Tibial nerve (tissue), 3 donors: Measurements from ENCODE around the gene CARMIL1.

ENCODE experiments used
- POLR2A ChIP-seq, 2 donors: fragments of 450-650 bp; IDR thresholded peaks; one replicate each; pipeline ENCODE4 v1.6.1; 2017; ENCODE audit warnings: antibody characterized with exemption in 2 of 2, mild to moderate bottlenecking in 2 of 2, moderate library complexity in 2 of 2
- TF ChIP-seq, protein P1 (sequence below), 5 experiments: fragments of 200-600 bp in 3 of 5; fragments of 450-650 bp in 2 of 5; sonication (generic) in 3 of 5; IDR thresholded peaks; one replicate each; pipeline ENCODE4 v1.5.1; 2016 to 2019; ENCODE audit warnings: antibody characterized with exemption in 5 of 5, mild to moderate bottlenecking in 3 of 5, moderate library complexity in 2 of 5

DNA sequence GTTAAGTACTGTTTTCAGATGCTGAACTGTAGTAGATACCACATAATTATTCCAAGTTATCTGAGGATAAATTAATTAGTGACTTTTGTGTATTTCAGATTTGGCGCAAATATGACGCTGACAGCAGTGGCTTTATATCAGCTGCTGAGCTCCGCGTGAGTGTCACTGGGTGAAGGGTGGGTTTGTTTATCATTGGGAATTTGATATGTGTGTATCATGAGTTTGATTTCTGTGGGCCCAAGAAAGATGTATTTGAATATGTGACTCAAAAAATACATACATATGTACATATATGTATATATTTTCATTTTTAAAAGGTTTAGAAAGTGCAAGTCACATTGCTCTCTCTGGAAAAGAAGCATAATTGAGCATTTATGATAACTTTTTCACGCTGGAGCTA lies 390.2 kb downstream of the CARMIL1 start:
- TF ChIP-seq, protein P1, sequence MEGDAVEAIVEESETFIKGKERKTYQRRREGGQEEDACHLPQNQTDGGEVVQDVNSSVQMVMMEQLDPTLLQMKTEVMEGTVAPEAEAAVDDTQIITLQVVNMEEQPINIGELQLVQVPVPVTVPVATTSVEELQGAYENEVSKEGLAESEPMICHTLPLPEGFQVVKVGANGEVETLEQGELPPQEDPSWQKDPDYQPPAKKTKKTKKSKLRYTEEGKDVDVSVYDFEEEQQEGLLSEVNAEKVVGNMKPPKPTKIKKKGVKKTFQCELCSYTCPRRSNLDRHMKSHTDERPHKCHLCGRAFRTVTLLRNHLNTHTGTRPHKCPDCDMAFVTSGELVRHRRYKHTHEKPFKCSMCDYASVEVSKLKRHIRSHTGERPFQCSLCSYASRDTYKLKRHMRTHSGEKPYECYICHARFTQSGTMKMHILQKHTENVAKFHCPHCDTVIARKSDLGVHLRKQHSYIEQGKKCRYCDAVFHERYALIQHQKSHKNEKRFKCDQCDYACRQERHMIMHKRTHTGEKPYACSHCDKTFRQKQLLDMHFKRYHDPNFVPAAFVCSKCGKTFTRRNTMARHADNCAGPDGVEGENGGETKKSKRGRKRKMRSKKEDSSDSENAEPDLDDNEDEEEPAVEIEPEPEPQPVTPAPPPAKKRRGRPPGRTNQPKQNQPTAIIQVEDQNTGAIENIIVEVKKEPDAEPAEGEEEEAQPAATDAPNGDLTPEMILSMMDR (IDR thresholded peaks at IDR 0.05) = no peak
- TF ChIP-seq POLR2A (IDR thresholded peaks at IDR 0.05) = no peak
